ENCODE results near the gene PRRT1.

DNA sequence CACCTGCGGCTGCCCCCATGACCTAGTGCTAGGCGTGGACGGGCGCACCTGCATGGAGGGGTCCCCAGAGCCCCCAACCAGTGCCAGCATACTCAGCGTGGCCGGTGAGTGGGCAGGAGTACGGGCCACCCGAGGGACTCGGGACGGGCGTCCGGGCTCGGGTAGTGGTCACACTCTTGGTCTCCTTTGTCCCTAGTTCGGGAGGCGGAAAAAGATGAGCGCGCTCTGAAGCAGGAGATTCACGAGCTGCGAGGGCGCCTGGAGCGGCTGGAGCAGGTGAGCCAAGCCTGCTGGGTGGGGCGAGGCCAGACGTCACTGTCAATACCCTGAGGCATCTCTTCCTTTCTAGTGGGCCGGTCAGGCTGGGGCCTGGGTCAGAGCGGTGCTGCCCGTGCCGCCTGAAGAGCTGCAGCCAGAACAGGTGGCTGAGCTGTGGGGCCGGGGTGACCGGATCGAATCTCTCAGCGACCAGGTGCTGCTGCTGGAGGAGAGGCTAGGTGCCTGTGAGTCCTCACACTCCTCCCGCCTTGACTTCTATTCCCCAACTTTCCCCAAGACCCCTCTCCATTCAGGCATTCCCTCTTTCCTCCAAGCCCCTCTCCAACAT is 15.5 kb upstream of the PRRT1 start:
- TF ChIP-seq EZH2phosphoT487 (IDR thresholded peaks at IDR 0.05; ENCODE audit: low read depth, severe bottlenecking, unreplicated experiment), result no peak
- TF ChIP-seq, protein P1, sequence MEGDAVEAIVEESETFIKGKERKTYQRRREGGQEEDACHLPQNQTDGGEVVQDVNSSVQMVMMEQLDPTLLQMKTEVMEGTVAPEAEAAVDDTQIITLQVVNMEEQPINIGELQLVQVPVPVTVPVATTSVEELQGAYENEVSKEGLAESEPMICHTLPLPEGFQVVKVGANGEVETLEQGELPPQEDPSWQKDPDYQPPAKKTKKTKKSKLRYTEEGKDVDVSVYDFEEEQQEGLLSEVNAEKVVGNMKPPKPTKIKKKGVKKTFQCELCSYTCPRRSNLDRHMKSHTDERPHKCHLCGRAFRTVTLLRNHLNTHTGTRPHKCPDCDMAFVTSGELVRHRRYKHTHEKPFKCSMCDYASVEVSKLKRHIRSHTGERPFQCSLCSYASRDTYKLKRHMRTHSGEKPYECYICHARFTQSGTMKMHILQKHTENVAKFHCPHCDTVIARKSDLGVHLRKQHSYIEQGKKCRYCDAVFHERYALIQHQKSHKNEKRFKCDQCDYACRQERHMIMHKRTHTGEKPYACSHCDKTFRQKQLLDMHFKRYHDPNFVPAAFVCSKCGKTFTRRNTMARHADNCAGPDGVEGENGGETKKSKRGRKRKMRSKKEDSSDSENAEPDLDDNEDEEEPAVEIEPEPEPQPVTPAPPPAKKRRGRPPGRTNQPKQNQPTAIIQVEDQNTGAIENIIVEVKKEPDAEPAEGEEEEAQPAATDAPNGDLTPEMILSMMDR (IDR thresholded peaks at IDR 0.05; ENCODE audit: poor library complexity), result no peak
- TF ChIP-seq EZH2 (IDR thresholded peaks at IDR 0.05; ENCODE audit: borderline replicate concordance), result no peak
